ENCODE measurements around the gene ERC1.
A peak's percentile ranks its signal among the peaks of the same experiment; 100 is the strongest.
"Not testable (repeated sequence)": the region's sequence is repeated elsewhere in the genome, so short reads cannot be mapped to it uniquely, and the experiment has no call there.

Gene ERC1

GRCh38 chr12:988646-989045 is 2.4 kb upstream of the ERC1 start:
- peak in 1 of 14 donors; percentile 24 for DNase-seq

- DNase-seq, result no peak
These were observed 2.0 kb upstream of the ERC1 start for GRCh38 chr12:989051-989450.

GRCh38 chr12:989751-990660 is 1.0 kb upstream of the ERC1 start:
- peak in 8 of 14 donors; percentile 5 to 82 (median 42) for DNase-seq

- peak in 6 of 14 donors; percentile 28 to 68 (median 57) for DNase-seq
These were observed 619 bp downstream of the ERC1 start for GRCh38 chr12:991350-992333.

GRCh38 chr12:992647-993046 is 1.6 kb downstream of the ERC1 start:
- peak in 1 of 14 donors; percentile 31 for DNase-seq

GRCh38 chr12:996881-997280 is 5.9 kb downstream of the ERC1 start:
- peak in 1 of 14 donors; percentile 45 for DNase-seq

- peak in 1 of 14 donors; percentile 36 for DNase-seq
These were observed 6.5 kb downstream of the ERC1 start for GRCh38 chr12:997505-997904.

- DNase-seq, result peak in 1 of 14 donors; percentile 59
These were observed 7.2 kb downstream of the ERC1 start for GRCh38 chr12:998020-998874.

GRCh38 chr12:999736-1000135 is 8.7 kb downstream of the ERC1 start:
- not testable (repeated sequence) for DNase-seq

GRCh38 chr12:1001507-1001906 is 10.5 kb downstream of the ERC1 start:
- no peak for DNase-seq

GRCh38 chr12:1003600-1004271 is 12.7 kb downstream of the ERC1 start:
- no peak for DNase-seq

- DNase-seq, result no peak
These were observed 15.2 kb downstream of the ERC1 start for GRCh38 chr12:1006255-1006654.

GRCh38 chr12:1007276-1007675 is 16.3 kb downstream of the ERC1 start:
- DNase-seq, result no peak

GRCh38 chr12:1007994-1008393 is 17.0 kb downstream of the ERC1 start:
- no peak for DNase-seq

GRCh38 chr12:1011091-1011490 is 20.1 kb downstream of the ERC1 start:
- no peak for DNase-seq

GRCh38 chr12:1013618-1014489 is 22.8 kb downstream of the ERC1 start:
- DNase-seq, result no peak

- DNase-seq, result no peak
These were observed 28.3 kb downstream of the ERC1 start for GRCh38 chr12:1019283-1019682.

- no peak for DNase-seq
These were observed 29.4 kb downstream of the ERC1 start for GRCh38 chr12:1020389-1020788.

- no peak for DNase-seq
These were observed 31.3 kb downstream of the ERC1 start for GRCh38 chr12:1022032-1022970.

Measured in C1 segment of cervical spinal cord (tissue), 14 donors.